ENCODE data around the gene ZNF358.
"Not testable (repeated sequence)": the region's sequence is repeated elsewhere in the genome, so short reads cannot be mapped to it uniquely, and the experiment has no call there.

The ZNF358 gene

GRCh38 chr19:7534531-7535046 lies 18.7 kb downstream of the ZNF358 start:
- H3K4me2 ChIP-seq (ENCODE audit: low read depth, low read length, poor library complexity, severe bottlenecking) = peak overlapping the region; percentile 79
- no peaks in the 10 kb centered on the region for H3F3A ChIP-seq (ENCODE audit: insufficient read depth)
- no peaks in the 10 kb centered on the region for H3K36me3 ChIP-seq (ENCODE audit: low read length)
- H3K79me2 ChIP-seq (ENCODE audit: insufficient read depth, low read length) = no peaks in the 10 kb centered on the region
- H3K9me3 ChIP-seq (ENCODE audit: insufficient read depth, low read length) = no peaks in the 10 kb centered on the region
- peak overlapping the region; percentile 73 for H3K9ac ChIP-seq (ENCODE audit: low read length)
- no peaks in the 10 kb centered on the region for H4K20me1 ChIP-seq (ENCODE audit: low read depth, low read length)
- no peaks in the 10 kb centered on the region for H3K9me2 ChIP-seq (replicated peaks; ENCODE audit: insufficient read depth, low read length)
- H3K27ac ChIP-seq (ENCODE audit: low read depth, low read length) = peak overlapping the region; percentile 39
- no peak for TF ChIP-seq CTCF (IDR thresholded peaks at IDR 0.05; ENCODE audit: insufficient read depth, low read length, poor library complexity, severe bottlenecking)
- TF ChIP-seq EZH2phosphoT487 (conservative IDR thresholded peaks at IDR 0.05; ENCODE audit: low read length) = no peak
- H2AFZ ChIP-seq (ENCODE audit: low read depth, low read length, severe bottlenecking) = peak overlapping the region; percentile 73
- H3K27me3 ChIP-seq (ENCODE audit: low read length) = no peaks in the 10 kb centered on the region
- H3K4me3 ChIP-seq (ENCODE audit: insufficient read depth, low read length, poor library complexity, severe bottlenecking) = peak overlapping the region; percentile 90

GRCh38 chr19:7535047-7535997 lies 19.4 kb downstream of the ZNF358 start, which contains the start of gene PNPLA6:
PNPLA6 (plus strand) TSS chr19:7535717; CDS start chr19:7535789, 72 bp downstream.
- Histone ChIP-seq H3K9me3 (ENCODE audit: insufficient read depth, low read length) (no peaks in the 10 kb centered on the region), H4K20me1 (ENCODE audit: low read depth, low read length) (no peaks in the 10 kb centered on the region), H3K27ac (ENCODE audit: low read depth, low read length) (peak within 1 kb of the TSS; percentile 39), H3K9me2 (replicated peaks; ENCODE audit: insufficient read depth, low read length) (no peaks in the 10 kb centered on the region), H3K4me2 (ENCODE audit: low read depth, low read length, poor library complexity, severe bottlenecking) (peak within 1 kb of the TSS; percentile 79), H3F3A (ENCODE audit: insufficient read depth) (no peaks in the 10 kb centered on the region), H3K9ac (ENCODE audit: low read length) (peak within 1 kb of the TSS; percentile 73), H3K79me2 (ENCODE audit: insufficient read depth, low read length) (no peaks in the 10 kb centered on the region), H3K36me3 (ENCODE audit: low read length) (no peaks in the 10 kb centered on the region), H2AFZ (ENCODE audit: low read depth, low read length, severe bottlenecking) (peak within 1 kb of the TSS; percentile 73), H3K27me3 (ENCODE audit: low read length) (no peaks in the 10 kb centered on the region), H3K4me3 (ENCODE audit: insufficient read depth, low read length, poor library complexity, severe bottlenecking) (peak within 1 kb of the TSS; percentile 90)
- TF ChIP-seq CTCF (IDR thresholded peaks at IDR 0.05; ENCODE audit: insufficient read depth, low read length, poor library complexity, severe bottlenecking) (no peak), EZH2phosphoT487 (conservative IDR thresholded peaks at IDR 0.05; ENCODE audit: low read length) (no peak)

GRCh38 chr19:7535998-7536695 lies 20.2 kb downstream of the ZNF358 start:
- Histone ChIP-seq H3K27me3 (ENCODE audit: low read length) (no peaks in the 10 kb centered on the region), H3F3A (ENCODE audit: insufficient read depth) (no peaks in the 10 kb centered on the region), H3K27ac (ENCODE audit: low read depth, low read length) (no peak overlapping the region; the same call in 1 of the 2 replicates), H3K9me2 (replicated peaks; ENCODE audit: insufficient read depth, low read length) (no peaks in the 10 kb centered on the region), H3K79me2 (ENCODE audit: insufficient read depth, low read length) (no peaks in the 10 kb centered on the region), H3K9me3 (ENCODE audit: insufficient read depth, low read length) (no peaks in the 10 kb centered on the region), H2AFZ (ENCODE audit: low read depth, low read length, severe bottlenecking) (peak overlapping the region; percentile 73), H3K4me3 (ENCODE audit: insufficient read depth, low read length, poor library complexity, severe bottlenecking) (peak overlapping the region; percentile 90), H3K36me3 (ENCODE audit: low read length) (no peaks in the 10 kb centered on the region), H3K9ac (ENCODE audit: low read length) (peak overlapping the region; percentile 73), H4K20me1 (ENCODE audit: low read depth, low read length) (no peaks in the 10 kb centered on the region), H3K4me2 (ENCODE audit: low read depth, low read length, poor library complexity, severe bottlenecking) (peak overlapping the region; percentile 79)
- TF ChIP-seq CTCF (IDR thresholded peaks at IDR 0.05; ENCODE audit: insufficient read depth, low read length, poor library complexity, severe bottlenecking) = no peak
- TF ChIP-seq EZH2phosphoT487 (conservative IDR thresholded peaks at IDR 0.05; ENCODE audit: low read length) = no peak

GRCh38 chr19:7538990-7539389 lies 23.1 kb downstream of the ZNF358 start:
- H3K36me3 ChIP-seq (ENCODE audit: low read length); H3K79me2 ChIP-seq (ENCODE audit: insufficient read depth, low read length); H3K9me2 ChIP-seq (replicated peaks; ENCODE audit: insufficient read depth, low read length); H3K9me3 ChIP-seq (ENCODE audit: insufficient read depth, low read length); H3K27ac ChIP-seq (ENCODE audit: low read depth, low read length); H2AFZ ChIP-seq (ENCODE audit: low read depth, low read length, severe bottlenecking); H3K4me3 ChIP-seq (ENCODE audit: insufficient read depth, low read length, poor library complexity, severe bottlenecking); H3F3A ChIP-seq (ENCODE audit: insufficient read depth); H3K27me3 ChIP-seq (ENCODE audit: low read length); H3K9ac ChIP-seq (ENCODE audit: low read length); H3K4me2 ChIP-seq (ENCODE audit: low read depth, low read length, poor library complexity, severe bottlenecking); H4K20me1 ChIP-seq (ENCODE audit: low read depth, low read length): not testable (repeated sequence)

Measured in SU-DHL-6 (cell line).